ENCODE data around the gene ABCA7. TPM values are rescaled to one million over a fixed set of nuclear protein-coding genes. Genes with fewer than 3 reads are reported as not detected.
A peak's percentile ranks its signal among the peaks of the same experiment; 100 is the strongest.

The ABCA7 gene
- total RNA-seq, 1 donor from 2014 or later, result 16.3 TPM

GRCh38 chr19:1062387-1063029 lies 22.6 kb downstream of the ABCA7 start:
- H3K4me3 Mint-ChIP-seq (ENCODE audit: unreplicated experiment), result peak overlapping the region; percentile 68
- H3K9me3 Mint-ChIP-seq (ENCODE audit: unreplicated experiment), result peaks cover 1% of the 10 kb centered on the region
- no peaks in the 10 kb centered on the region for H3K4me1 Mint-ChIP-seq (ENCODE audit: unreplicated experiment)
- no peak for DNase-seq (ENCODE audit: low spot score)
- peaks cover 12% of the 10 kb centered on the region for H3K36me3 Mint-ChIP-seq (ENCODE audit: low read depth, unreplicated experiment)
- H3K27ac Mint-ChIP-seq (ENCODE audit: unreplicated experiment), result no peak overlapping the region
- no peak for TF ChIP-seq CTCF (IDR thresholded peaks at IDR 0.05; ENCODE audit: unreplicated experiment)
- H3K27me3 Mint-ChIP-seq (ENCODE audit: unreplicated experiment), result peaks cover 18% of the 10 kb centered on the region

GRCh38 chr19:1063030-1063908 lies 23.4 kb downstream of the ABCA7 start:
- H3K9me3 Mint-ChIP-seq (ENCODE audit: unreplicated experiment), result no peaks in the 10 kb centered on the region
- no peaks in the 10 kb centered on the region for H3K4me1 Mint-ChIP-seq (ENCODE audit: unreplicated experiment)
- no peak for DNase-seq (ENCODE audit: low spot score)
- TF ChIP-seq CTCF (IDR thresholded peaks at IDR 0.05; ENCODE audit: unreplicated experiment), result no peak
- H3K4me3 Mint-ChIP-seq (ENCODE audit: unreplicated experiment), result no peak overlapping the region
- peaks cover 19% of the 10 kb centered on the region for H3K27me3 Mint-ChIP-seq (ENCODE audit: unreplicated experiment)
- H3K36me3 Mint-ChIP-seq (ENCODE audit: low read depth, unreplicated experiment), result peaks cover 5% of the 10 kb centered on the region
- H3K27ac Mint-ChIP-seq (ENCODE audit: unreplicated experiment), result no peak overlapping the region

- H3K4me3 Mint-ChIP-seq (ENCODE audit: unreplicated experiment), result peak overlapping the region; percentile 37
- no peak for DNase-seq (ENCODE audit: low spot score)
Observed at GRCh38 chr19:1063909-1064660, 24.2 kb downstream of the ABCA7 start.

GRCh38 chr19:1064661-1065605 lies 25.0 kb downstream of the ABCA7 start:
- Mint-ChIP-seq H3K36me3 (ENCODE audit: low read depth, unreplicated experiment) (peaks cover 5% of the 10 kb centered on the region), H3K4me1 (ENCODE audit: unreplicated experiment) (peaks cover 6% of the 10 kb centered on the region), H3K27ac (ENCODE audit: unreplicated experiment) (no peak overlapping the region), H3K4me3 (ENCODE audit: unreplicated experiment) (peak overlapping the region; percentile 37), H3K27me3 (ENCODE audit: unreplicated experiment) (peaks cover 22% of the 10 kb centered on the region), H3K9me3 (ENCODE audit: unreplicated experiment) (no peaks in the 10 kb centered on the region)
- peak; percentile 76 for DNase-seq (ENCODE audit: low spot score)
- peak; percentile 65 for TF ChIP-seq CTCF (IDR thresholded peaks at IDR 0.05; ENCODE audit: unreplicated experiment)

More at GRCh38 chr19:1063909-1064660, 24.2 kb downstream of the ABCA7 start:
- H3K4me1 Mint-ChIP-seq (ENCODE audit: unreplicated experiment), result peaks cover 6% of the 10 kb centered on the region
- H3K27ac Mint-ChIP-seq (ENCODE audit: unreplicated experiment), result no peak overlapping the region
- TF ChIP-seq CTCF (IDR thresholded peaks at IDR 0.05; ENCODE audit: unreplicated experiment), result no peak
- peaks cover 5% of the 10 kb centered on the region for H3K36me3 Mint-ChIP-seq (ENCODE audit: low read depth, unreplicated experiment)
- no peaks in the 10 kb centered on the region for H3K9me3 Mint-ChIP-seq (ENCODE audit: unreplicated experiment)
- H3K27me3 Mint-ChIP-seq (ENCODE audit: unreplicated experiment), result peaks cover 22% of the 10 kb centered on the region

Measured in endothelial cell (in vitro differentiated cells).